Neural crest cell (in vitro differentiated cells): ENCODE results near the gene A3GALT2. TPM values are rescaled to one million over a fixed set of nuclear protein-coding genes. Genes with fewer than 3 reads are reported as not detected.
A peak's percentile ranks its signal among the peaks of the same experiment; 100 is the strongest.

ENCODE experiments used
- DNase-seq: peaks from one replicate; pipeline ENCODE4 v3.0.0; 2021; ENCODE audit warnings: low read depth, mixed read lengths, low spot score
- H3K27ac Mint-ChIP-seq: one replicate; pipeline ENCODE4 v1.8.0; 2021; ENCODE audit warnings: mild to moderate bottlenecking, mixed read lengths; ENCODE audit not compliant: unreplicated experiment
- H3K27me3 Mint-ChIP-seq: 2 replicates; pipeline ENCODE4 v1.8.0; 2021; ENCODE audit warnings: low read depth, mild to moderate bottlenecking, mixed read lengths
- H3K36me3 Mint-ChIP-seq: 2 replicates; pipeline ENCODE4 v1.8.0; 2021; ENCODE audit warnings: low read depth, mild to moderate bottlenecking, mixed read lengths
- H3K4me1 Mint-ChIP-seq: 2 replicates; pipeline ENCODE4 v1.8.0; 2021; ENCODE audit warnings: mixed read lengths
- H3K4me3 Mint-ChIP-seq: one replicate; pipeline ENCODE4 v1.8.0; 2021; ENCODE audit warnings: mild to moderate bottlenecking, mixed read lengths
- H3K9me3 Mint-ChIP-seq: 2 replicates; pipeline ENCODE4 v1.8.0; 2021; ENCODE audit warnings: mixed read lengths
- CTCF ChIP-seq: fragments of 200-600 bp; sonication (generic); conservative IDR thresholded peaks from 2 replicates; pipeline ENCODE4 v1.5.0; 2021; ENCODE audit warnings: antibody characterized with exemption, mild to moderate bottlenecking
- total RNA-seq: library from RNA; stranded (reverse); gene quantifications from 2 replicates; pipeline ENCODE4 v1.2.1, GENCODE V29; 2021

A3GALT2 gene
- total RNA-seq, 1 donor from 2014 or later: not detected

- no peak for TF ChIP-seq CTCF
- peaks cover 66% of the 10 kb centered on the region for H3K4me1 Mint-ChIP-seq
- H3K36me3 Mint-ChIP-seq: peaks cover 10% of the 10 kb centered on the region
- peak overlapping the region; percentile 93 for H3K4me3 Mint-ChIP-seq
- no peaks in the 10 kb centered on the region for H3K9me3 Mint-ChIP-seq
- no peak for DNase-seq
- no peaks in the 10 kb centered on the region for H3K27me3 Mint-ChIP-seq
- peak overlapping the region; percentile 99 for H3K27ac Mint-ChIP-seq
Measured at GRCh38 chr1:33350611-33351280, 29.8 kb upstream of the A3GALT2 start.

GRCh38 chr1:33349778-33350610 lies 29.1 kb upstream of the A3GALT2 start:
- peak overlapping the region; percentile 99 for H3K27ac Mint-ChIP-seq
- H3K9me3 Mint-ChIP-seq: no peaks in the 10 kb centered on the region
- DNase-seq: peak; percentile 71
- peaks cover 7% of the 10 kb centered on the region for H3K36me3 Mint-ChIP-seq
- H3K4me3 Mint-ChIP-seq: peak overlapping the region; percentile 93
- no peaks in the 10 kb centered on the region for H3K27me3 Mint-ChIP-seq
- no peak for TF ChIP-seq CTCF
- H3K4me1 Mint-ChIP-seq: peaks cover 64% of the 10 kb centered on the region

- Mint-ChIP-seq H3K27ac (peak overlapping the region; percentile 97), H3K36me3 (peaks cover 7% of the 10 kb centered on the region), H3K27me3 (no peaks in the 10 kb centered on the region), H3K4me3 (peak overlapping the region; percentile 90), H3K9me3 (no peaks in the 10 kb centered on the region), H3K4me1 (peaks cover 66% of the 10 kb centered on the region)
- DNase-seq: peak; percentile 22
- no peak for TF ChIP-seq CTCF
Measured at GRCh38 chr1:33349081-33349759, 28.3 kb upstream of the A3GALT2 start.

- DNase-seq: no peak
- Mint-ChIP-seq H3K4me1 (peaks cover 67% of the 10 kb centered on the region), H3K27ac (peak overlapping the region; percentile 97), H3K27me3 (no peaks in the 10 kb centered on the region), H3K36me3 (peaks cover 5% of the 10 kb centered on the region), H3K9me3 (no peaks in the 10 kb centered on the region), H3K4me3 (peak overlapping the region; percentile 90)
- no peak for TF ChIP-seq CTCF
Measured at GRCh38 chr1:33348676-33349080, 27.8 kb upstream of the A3GALT2 start.

GRCh38 chr1:33348194-33348593 lies 27.3 kb upstream of the A3GALT2 start:
- Mint-ChIP-seq H3K9me3 (no peaks in the 10 kb centered on the region), H3K4me3 (peak overlapping the region; percentile 90), H3K4me1 (peaks cover 65% of the 10 kb centered on the region), H3K27ac (peak overlapping the region; percentile 4), H3K36me3 (peaks cover 8% of the 10 kb centered on the region), H3K27me3 (no peaks in the 10 kb centered on the region)
- no peak for DNase-seq
- no peak for TF ChIP-seq CTCF
